Tibial artery (tissue), 4 donors: ENCODE results near the gene TMPRSS4.

Experiments used
- DNase-seq, 2 donors: peaks; one replicate each; pipeline ENCODE4 v3.0.0-alpha.2; 2019
- H3K27ac ChIP-seq, 2 donors: fragments of 200-600 bp; sonication (generic) in 1 of 2; 1 replicate in 1 of 2; 2 replicates in 1 of 2; pipeline ENCODE4 v1.5.1; 2018 to 2019; ENCODE audit warnings: mild to moderate bottlenecking in 1 of 2
- H3K27me3 ChIP-seq, 2 donors: fragments of 200-600 bp; sonication (generic) in 1 of 2; one replicate each; pipeline versions ENCODE4 v1.5.1 to v1.6.0; 2016 to 2019
- H3K36me3 ChIP-seq, 3 donors: fragments of 200-600 bp; sonication (generic) in 2 of 3; one replicate each; pipeline ENCODE4 v1.5.1; 2016 to 2019; ENCODE audit warnings: mild to moderate bottlenecking in 2 of 3
- H3K4me1 ChIP-seq, 4 donors: fragments of 200-600 bp; sonication (generic) in 2 of 4; 1 replicate in 3 of 4; 2 replicates in 1 of 4; pipeline ENCODE4 v1.5.1; 2016 to 2019
- H3K4me3 ChIP-seq, 2 donors: fragments of 200-600 bp; sonication (generic) in 1 of 2; 1 replicate in 1 of 2; 2 replicates in 1 of 2; pipeline ENCODE4 v1.5.1; 2018 to 2019; ENCODE audit warnings: mild to moderate bottlenecking in 2 of 2
- H3K9me3 ChIP-seq, 3 donors: fragments of 200-600 bp; sonication (generic) in 1 of 3; one replicate each; pipeline ENCODE4 v1.5.1; 2016 to 2019
- CTCF ChIP-seq, 2 experiments: fragments of 200-600 bp in 1 of 2; fragments of 450-650 bp in 1 of 2; IDR thresholded peaks; one replicate each; pipeline ENCODE4 v1.5.1; 2017 to 2019; ENCODE audit warnings: antibody characterized with exemption in 2 of 2, mild to moderate bottlenecking in 1 of 2, moderate library complexity in 1 of 2
- intact Hi-C: fragments of 100-400 bp; cut with DNase I; formaldehyde crosslinking; loops from one replicate; pipeline ENCODE4 v1.15.0; 2023; ENCODE audit warnings: low total_unique reads

The TMPRSS4 gene

GRCh38 chr11:118135796-118136165 is 58.9 kb downstream of the TMPRSS4 start:
- intact Hi-C loops: no loop called here
- no peak for TF ChIP-seq CTCF (IDR thresholded peaks at IDR 0.05)
- DNase-seq: no peak

GRCh38 chr11:118136341-118136740 is 59.5 kb downstream of the TMPRSS4 start:
- DNase-seq: no peak
- Histone ChIP-seq H3K27me3 (peaks cover 0 to 63% of the 10 kb centered on the region in 2 donors), H3K4me3 (no peak overlapping the region), H3K9me3 (no peaks in the 10 kb centered on the region), H3K36me3 (no peaks in the 10 kb centered on the region), H3K27ac (no peak overlapping the region), H3K4me1 (no peaks in the 10 kb centered on the region)
- TF ChIP-seq CTCF (IDR thresholded peaks at IDR 0.05): no peak
- intact Hi-C loops: no loop called here

More at GRCh38 chr11:118135796-118136165, 58.9 kb downstream of the TMPRSS4 start:
- H3K9me3 ChIP-seq: no peaks in the 10 kb centered on the region
- no peak overlapping the region for H3K4me3 ChIP-seq
- H3K27ac ChIP-seq: no peak overlapping the region
- H3K4me1 ChIP-seq: no peaks in the 10 kb centered on the region
- H3K36me3 ChIP-seq: no peaks in the 10 kb centered on the region
- H3K27me3 ChIP-seq: peaks cover 0 to 57% of the 10 kb centered on the region in 2 donors

- H3K27ac ChIP-seq: no peak overlapping the region
- H3K4me1 ChIP-seq: no peaks in the 10 kb centered on the region
- intact Hi-C loops: no loop called here
- no peak for TF ChIP-seq CTCF (IDR thresholded peaks at IDR 0.05)
- H3K36me3 ChIP-seq: no peaks in the 10 kb centered on the region
- H3K27me3 ChIP-seq: peaks cover 0 to 65% of the 10 kb centered on the region in 2 donors
- no peaks in the 10 kb centered on the region for H3K9me3 ChIP-seq
- no peak for DNase-seq
- no peak overlapping the region for H3K4me3 ChIP-seq
Observed at GRCh38 chr11:118136801-118137200, 59.9 kb downstream of the TMPRSS4 start.

GRCh38 chr11:118138839-118139420 is 62.1 kb downstream of the TMPRSS4 start:
- H3K36me3 ChIP-seq: no peaks in the 10 kb centered on the region
- no peaks in the 10 kb centered on the region for H3K4me1 ChIP-seq
- no peak overlapping the region for H3K4me3 ChIP-seq
- DNase-seq: no peak
- H3K9me3 ChIP-seq: no peaks in the 10 kb centered on the region
- no peak overlapping the region for H3K27ac ChIP-seq
- no peak for TF ChIP-seq CTCF (IDR thresholded peaks at IDR 0.05)
- peaks cover 0 to 70% of the 10 kb centered on the region in 2 donors for H3K27me3 ChIP-seq
- intact Hi-C loops: no loop called here

GRCh38 chr11:118139578-118139977 is 62.7 kb downstream of the TMPRSS4 start:
- Histone ChIP-seq H3K27me3 (peaks cover 0 to 75% of the 10 kb centered on the region in 2 donors), H3K4me1 (no peaks in the 10 kb centered on the region), H3K9me3 (no peaks in the 10 kb centered on the region), H3K36me3 (no peaks in the 10 kb centered on the region), H3K4me3 (no peak overlapping the region), H3K27ac (no peak overlapping the region)
- intact Hi-C loops: no loop called here
- TF ChIP-seq CTCF (IDR thresholded peaks at IDR 0.05): no peak
- no peak for DNase-seq

GRCh38 chr11:118142081-118142480 is 65.2 kb downstream of the TMPRSS4 start:
- DNase-seq: peak in 1 of 2 donors; percentile 7
- no peaks in the 10 kb centered on the region for H3K36me3 ChIP-seq
- intact Hi-C loops: no loop called here
- TF ChIP-seq CTCF (IDR thresholded peaks at IDR 0.05): no peak
- peaks cover 0 to 72% of the 10 kb centered on the region in 2 donors for H3K27me3 ChIP-seq
- peaks cover 0 to 15% (median 11%) of the 10 kb centered on the region in 4 donors for H3K4me1 ChIP-seq
- H3K27ac ChIP-seq: no peak overlapping the region
- no peaks in the 10 kb centered on the region for H3K9me3 ChIP-seq
- no peak overlapping the region for H3K4me3 ChIP-seq
